OCI-LY3 (cell line): ENCODE measurements around the gene ITPKB.

ENCODE experiments used
- EZH2phosphoT487 ChIP-seq: fragments of 200-600 bp; shearing (Covaris generic); IDR thresholded peaks from 2 replicates; pipeline ENCODE4 v1.6.1; 2018; ENCODE audit warnings: antibody characterized with exemption, mixed run types, low read depth
- TF ChIP-seq, protein P1 (sequence below): fragments of 200-600, 300-600 bp; sonication (generic); IDR thresholded peaks from 2 replicates; pipeline ENCODE4 v1.5.1; 2014; ENCODE audit warnings: antibody characterized with exemption, low read length, low read depth

DNA sequence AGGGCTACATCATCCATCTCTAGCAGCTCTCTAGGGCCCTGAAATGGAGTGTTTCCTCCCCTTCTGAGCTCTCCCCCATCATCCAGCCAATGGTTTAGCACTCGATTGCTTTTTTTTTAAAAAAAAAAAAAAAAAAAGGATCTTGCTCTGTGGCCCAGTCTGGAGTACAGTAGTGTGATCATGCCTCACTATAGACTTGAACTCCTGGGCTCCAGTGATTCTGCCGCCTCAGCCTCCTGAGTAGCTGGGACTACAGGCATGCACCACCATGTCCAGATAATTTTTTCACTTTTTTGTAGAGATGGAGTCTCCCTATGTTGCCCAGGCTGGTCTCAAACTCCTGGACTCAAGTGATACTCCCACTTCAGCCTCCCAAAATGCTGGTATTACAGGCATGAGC lies 12.1 kb upstream of the ITPKB start:
- TF ChIP-seq, protein P1, sequence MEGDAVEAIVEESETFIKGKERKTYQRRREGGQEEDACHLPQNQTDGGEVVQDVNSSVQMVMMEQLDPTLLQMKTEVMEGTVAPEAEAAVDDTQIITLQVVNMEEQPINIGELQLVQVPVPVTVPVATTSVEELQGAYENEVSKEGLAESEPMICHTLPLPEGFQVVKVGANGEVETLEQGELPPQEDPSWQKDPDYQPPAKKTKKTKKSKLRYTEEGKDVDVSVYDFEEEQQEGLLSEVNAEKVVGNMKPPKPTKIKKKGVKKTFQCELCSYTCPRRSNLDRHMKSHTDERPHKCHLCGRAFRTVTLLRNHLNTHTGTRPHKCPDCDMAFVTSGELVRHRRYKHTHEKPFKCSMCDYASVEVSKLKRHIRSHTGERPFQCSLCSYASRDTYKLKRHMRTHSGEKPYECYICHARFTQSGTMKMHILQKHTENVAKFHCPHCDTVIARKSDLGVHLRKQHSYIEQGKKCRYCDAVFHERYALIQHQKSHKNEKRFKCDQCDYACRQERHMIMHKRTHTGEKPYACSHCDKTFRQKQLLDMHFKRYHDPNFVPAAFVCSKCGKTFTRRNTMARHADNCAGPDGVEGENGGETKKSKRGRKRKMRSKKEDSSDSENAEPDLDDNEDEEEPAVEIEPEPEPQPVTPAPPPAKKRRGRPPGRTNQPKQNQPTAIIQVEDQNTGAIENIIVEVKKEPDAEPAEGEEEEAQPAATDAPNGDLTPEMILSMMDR = no peak
- TF ChIP-seq EZH2phosphoT487 = no peak
